ENCODE data around the gene HMCN1.

Gene HMCN1

GRCh38 chr1:185861630-185862029 lies 127.4 kb downstream of the HMCN1 start:
- TF ChIP-seq CTCF (IDR thresholded peaks at IDR 0.05; ENCODE audit: low read length), result no peak
- no peak for TF ChIP-seq EZH2 (IDR thresholded peaks at IDR 0.05; ENCODE audit: borderline replicate concordance, low read length)
- no peaks in the 10 kb centered on the region for H4K20me1 ChIP-seq (ENCODE audit: insufficient read depth, low read length)
- H3K4me1 ChIP-seq (ENCODE audit: insufficient read depth, low read length, severe bottlenecking), result no peaks in the 10 kb centered on the region
- no peaks in the 10 kb centered on the region for H3F3A ChIP-seq (ENCODE audit: insufficient read depth, low read length)
- no peaks in the 10 kb centered on the region for H3K79me2 ChIP-seq (ENCODE audit: insufficient read depth, low read length)
- H2AFZ ChIP-seq (ENCODE audit: low read length), result no peak overlapping the region
- H3K9ac ChIP-seq (ENCODE audit: low read length), result no peak overlapping the region
- H3K9me2 ChIP-seq (ENCODE audit: low read depth, low read length), result no peaks in the 10 kb centered on the region
- no peak overlapping the region for H3K27ac ChIP-seq (ENCODE audit: low read depth, low read length, poor library complexity, severe bottlenecking)
- H3K27me3 ChIP-seq (ENCODE audit: insufficient read depth, low read length), result no peaks in the 10 kb centered on the region
- no peak overlapping the region for H3K4me3 ChIP-seq (ENCODE audit: low read depth, low read length, poor library complexity, severe bottlenecking)
- no peak overlapping the region for H3K4me2 ChIP-seq (ENCODE audit: low read length)
- no peaks in the 10 kb centered on the region for H3K36me3 ChIP-seq (ENCODE audit: insufficient read depth, low read length)
- H3K9me3 ChIP-seq (ENCODE audit: low read length), result no peaks in the 10 kb centered on the region

DNA sequence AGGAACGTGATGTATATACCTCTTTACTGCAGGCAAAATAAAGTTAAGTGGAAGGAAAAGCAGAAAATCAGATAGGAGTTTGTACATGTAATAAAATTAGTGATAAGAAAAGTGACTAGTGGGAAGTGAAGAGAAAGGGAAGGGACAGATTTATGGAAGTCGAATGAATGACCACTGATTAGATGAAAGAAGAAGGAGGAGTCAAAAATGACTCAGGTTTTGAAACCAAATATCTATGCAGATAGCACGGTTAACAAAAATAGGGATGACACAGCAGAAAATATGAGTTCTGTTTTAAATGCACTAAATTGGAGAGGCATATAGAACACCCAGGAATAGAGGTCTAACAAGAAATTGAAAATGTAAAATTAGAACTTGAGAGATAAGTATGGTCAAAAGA lies 128.0 kb downstream of the HMCN1 start:
- H3F3A ChIP-seq (ENCODE audit: insufficient read depth, low read length), result no peaks in the 10 kb centered on the region
- no peaks in the 10 kb centered on the region for H3K9me2 ChIP-seq (ENCODE audit: low read depth, low read length)
- H3K4me1 ChIP-seq (ENCODE audit: insufficient read depth, low read length, severe bottlenecking), result no peaks in the 10 kb centered on the region
- TF ChIP-seq EZH2 (IDR thresholded peaks at IDR 0.05; ENCODE audit: borderline replicate concordance, low read length), result no peak
- TF ChIP-seq CTCF (IDR thresholded peaks at IDR 0.05; ENCODE audit: low read length), result no peak
- H3K4me3 ChIP-seq (ENCODE audit: low read depth, low read length, poor library complexity, severe bottlenecking), result no peak overlapping the region
- H3K79me2 ChIP-seq (ENCODE audit: insufficient read depth, low read length), result no peaks in the 10 kb centered on the region
- H3K27ac ChIP-seq (ENCODE audit: low read depth, low read length, poor library complexity, severe bottlenecking), result no peak overlapping the region
- no peaks in the 10 kb centered on the region for H3K27me3 ChIP-seq (ENCODE audit: insufficient read depth, low read length)
- no peak overlapping the region for H3K4me2 ChIP-seq (ENCODE audit: low read length)
- no peak overlapping the region for H3K9ac ChIP-seq (ENCODE audit: low read length)
- H3K9me3 ChIP-seq (ENCODE audit: low read length), result no peaks in the 10 kb centered on the region
- no peaks in the 10 kb centered on the region for H3K36me3 ChIP-seq (ENCODE audit: insufficient read depth, low read length)
- H4K20me1 ChIP-seq (ENCODE audit: insufficient read depth, low read length), result no peaks in the 10 kb centered on the region
- H2AFZ ChIP-seq (ENCODE audit: low read length), result no peak overlapping the region

DNA sequence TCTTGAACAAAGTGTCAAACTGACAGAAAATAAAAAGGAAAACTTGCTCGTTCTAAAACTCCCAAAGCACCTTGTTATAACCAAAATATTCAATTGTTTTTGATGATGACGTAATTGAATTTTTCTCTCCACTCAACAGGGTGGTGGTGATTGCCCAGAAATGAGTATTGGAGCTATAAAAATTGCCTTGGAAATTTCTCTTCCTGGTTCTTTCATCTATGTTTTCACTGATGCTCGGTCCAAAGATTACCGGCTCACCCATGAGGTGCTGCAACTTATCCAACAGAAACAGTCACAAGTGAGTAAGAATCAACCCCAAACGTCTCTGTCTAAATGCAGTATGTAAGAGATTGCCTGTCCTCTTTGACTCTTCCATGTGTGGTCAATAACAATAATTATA lies 130.1 kb downstream of the HMCN1 start:
- no peaks in the 10 kb centered on the region for H3K36me3 ChIP-seq (ENCODE audit: insufficient read depth, low read length)

More for the DNA sequence above, 130.1 kb downstream of the HMCN1 start:
- Histone ChIP-seq H3K27ac (ENCODE audit: low read depth, low read length, poor library complexity, severe bottlenecking) (no peak overlapping the region), H3K9ac (ENCODE audit: low read length) (no peak overlapping the region), H3F3A (ENCODE audit: insufficient read depth, low read length) (no peaks in the 10 kb centered on the region), H3K79me2 (ENCODE audit: insufficient read depth, low read length) (no peaks in the 10 kb centered on the region), H3K4me3 (ENCODE audit: low read depth, low read length, poor library complexity, severe bottlenecking) (no peak overlapping the region), H3K4me2 (ENCODE audit: low read length) (no peak overlapping the region), H3K27me3 (ENCODE audit: insufficient read depth, low read length) (no peaks in the 10 kb centered on the region), H3K9me3 (ENCODE audit: low read length) (no peaks in the 10 kb centered on the region), H4K20me1 (ENCODE audit: insufficient read depth, low read length) (no peaks in the 10 kb centered on the region), H3K9me2 (ENCODE audit: low read depth, low read length) (no peaks in the 10 kb centered on the region), H2AFZ (ENCODE audit: low read length) (no peak overlapping the region), H3K4me1 (ENCODE audit: insufficient read depth, low read length, severe bottlenecking) (no peaks in the 10 kb centered on the region)
- no peak for TF ChIP-seq EZH2 (IDR thresholded peaks at IDR 0.05; ENCODE audit: borderline replicate concordance, low read length)
- TF ChIP-seq CTCF (IDR thresholded peaks at IDR 0.05; ENCODE audit: low read length), result no peak
